Upper lobe of right lung (tissue), 1 donor: ENCODE data around the gene ZNF845. TPM values are rescaled to one million over a fixed set of nuclear protein-coding genes. Genes with fewer than 3 reads are reported as not detected.
"Not testable (repeated sequence)": the region's sequence is repeated elsewhere in the genome, so short reads cannot be mapped to it uniquely, and the experiment has no call there.

Experiments
- ATAC-seq: fragments of 200-7000 bp; cut with Tn5 transposase; one replicate; pipeline ENCODE4 v1.9.1; 2020; ENCODE audit warnings: mild to moderate bottlenecking, moderate library complexity
- DNase-seq: peaks from one replicate; pipeline ENCODE4 v3.0.0-alpha.2; 2020
- H3K27ac ChIP-seq: fragments of 200-600 bp; one replicate; pipeline ENCODE4 v1.8.0; 2022
- H3K27me3 ChIP-seq: fragments of 200-600 bp; one replicate; pipeline ENCODE4 v1.8.0; 2022; ENCODE audit warnings: mild to moderate bottlenecking
- H3K36me3 ChIP-seq: fragments of 200-600 bp; one replicate; pipeline ENCODE4 v1.8.0; 2022
- H3K4me1 ChIP-seq: fragments of 200-600 bp; one replicate; pipeline ENCODE4 v1.8.0; 2022
- H3K4me3 ChIP-seq: fragments of 200-600 bp; one replicate; pipeline ENCODE4 v1.8.0; 2022; ENCODE audit warnings: mild to moderate bottlenecking
- H3K9me3 ChIP-seq: fragments of 200-600 bp; one replicate; pipeline ENCODE4 v1.8.0; 2022
- intact Hi-C: fragments of 100-400 bp; cut with DNase I; formaldehyde crosslinking; loops from one replicate; pipeline ENCODE4 v1.11.0; 2022
- long read RNA-seq: library from polyadenylated mRNA; unstranded; transcript quantifications from one replicate; pipeline ENCODE4 v2.0.0, GENCODE V29; 2021
- total RNA-seq: library from RNA; stranded (reverse); fragmentation: NEBNext Ultra II Directional; extraction: Animal tissue kit (Norgen Biotek cat#: 25700); gene quantifications from one replicate; pipeline ENCODE4 v1.2.1, GENCODE V29; 2021
- TF ChIP-seq, protein P1 (sequence below): fragments of 200-600 bp; IDR thresholded peaks from one replicate; pipeline ENCODE4 v1.8.0; 2022; ENCODE audit warnings: antibody characterized with exemption
- donor health status: DM: no; HTN: yes; CAD: no; lungs with severe emphysema.

Gene ZNF845
- total RNA-seq = 7.8 TPM
- long read RNA-seq, full-length matches to known transcripts = 7 of 14 reads
- long read RNA-seq, partial matches to known transcripts = 5 of 14 reads
- long read RNA-seq, other reads (novel, unspliced or antisense) = 2 of 14 reads

DNA sequence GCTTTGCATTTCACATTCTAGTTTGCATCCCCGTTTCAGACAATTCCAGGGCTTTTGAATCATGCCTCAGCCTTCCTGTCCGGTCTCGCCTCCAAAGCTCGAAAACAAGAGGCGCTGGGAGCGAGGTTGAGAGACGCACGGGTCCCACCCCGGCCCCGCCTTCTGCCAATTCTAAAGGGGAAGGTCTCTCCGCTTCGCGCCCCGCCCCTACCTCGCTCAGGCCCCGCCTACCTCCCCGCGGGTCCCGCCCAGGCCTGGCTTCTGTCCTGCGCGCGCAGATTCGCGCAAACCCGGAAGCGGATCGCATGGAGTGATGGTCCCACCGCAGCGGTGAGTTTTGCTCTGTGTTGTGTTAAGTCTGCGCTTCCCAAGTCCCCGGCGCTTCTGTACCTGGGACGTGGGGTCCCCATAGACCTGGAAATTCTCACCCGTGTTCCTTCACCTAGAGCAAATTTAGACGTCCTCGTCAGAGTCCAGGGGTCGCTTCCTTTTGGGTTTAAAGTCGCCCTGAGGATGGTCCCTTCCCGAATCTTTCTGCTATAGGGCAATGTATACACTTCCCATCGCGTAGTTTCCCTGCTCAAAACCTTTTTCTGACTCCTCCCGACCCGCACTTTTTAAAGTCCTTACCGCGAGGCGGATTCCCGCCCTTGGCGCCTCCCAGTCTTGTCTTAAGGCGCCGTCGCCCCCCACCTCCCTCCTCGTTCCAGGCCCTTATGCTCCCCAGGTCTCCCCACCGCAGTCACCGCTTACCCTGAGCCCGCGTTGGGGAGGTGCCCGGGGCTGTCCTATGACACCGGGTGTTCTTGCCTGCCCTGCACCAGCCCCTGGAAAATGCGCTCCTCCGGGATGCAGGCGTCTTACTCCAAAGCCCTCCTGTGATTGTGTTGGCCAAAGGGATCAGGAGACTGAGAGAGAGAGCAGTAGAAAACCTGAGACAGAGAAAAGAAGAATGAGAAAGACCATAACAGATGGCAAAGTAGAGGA, at the start of gene ZNF845:
TSS of gene ZNF845 (plus strand) at position 287 of the 987 bp plus-strand sequence. CDS start 7,559 bp downstream, outside the sequence.
- no peaks in the 10 kb centered on the region for H3K9me3 ChIP-seq
- H3K27me3 ChIP-seq = no peaks in the 10 kb centered on the region
- intact Hi-C loops = no loop called here
- H3K36me3 ChIP-seq = no peaks in the 10 kb centered on the region
- DNase-seq (peak; percentile 96), ATAC-seq (peak; percentile 100)
- TF ChIP-seq, protein P1, sequence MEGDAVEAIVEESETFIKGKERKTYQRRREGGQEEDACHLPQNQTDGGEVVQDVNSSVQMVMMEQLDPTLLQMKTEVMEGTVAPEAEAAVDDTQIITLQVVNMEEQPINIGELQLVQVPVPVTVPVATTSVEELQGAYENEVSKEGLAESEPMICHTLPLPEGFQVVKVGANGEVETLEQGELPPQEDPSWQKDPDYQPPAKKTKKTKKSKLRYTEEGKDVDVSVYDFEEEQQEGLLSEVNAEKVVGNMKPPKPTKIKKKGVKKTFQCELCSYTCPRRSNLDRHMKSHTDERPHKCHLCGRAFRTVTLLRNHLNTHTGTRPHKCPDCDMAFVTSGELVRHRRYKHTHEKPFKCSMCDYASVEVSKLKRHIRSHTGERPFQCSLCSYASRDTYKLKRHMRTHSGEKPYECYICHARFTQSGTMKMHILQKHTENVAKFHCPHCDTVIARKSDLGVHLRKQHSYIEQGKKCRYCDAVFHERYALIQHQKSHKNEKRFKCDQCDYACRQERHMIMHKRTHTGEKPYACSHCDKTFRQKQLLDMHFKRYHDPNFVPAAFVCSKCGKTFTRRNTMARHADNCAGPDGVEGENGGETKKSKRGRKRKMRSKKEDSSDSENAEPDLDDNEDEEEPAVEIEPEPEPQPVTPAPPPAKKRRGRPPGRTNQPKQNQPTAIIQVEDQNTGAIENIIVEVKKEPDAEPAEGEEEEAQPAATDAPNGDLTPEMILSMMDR = no peak
- H3K27ac ChIP-seq = peak within 1 kb of the TSS; percentile 72
- peaks cover 3% of the 10 kb centered on the region for H3K4me1 ChIP-seq
- H3K4me3 ChIP-seq = peak within 1 kb of the TSS; percentile 76

DNA sequence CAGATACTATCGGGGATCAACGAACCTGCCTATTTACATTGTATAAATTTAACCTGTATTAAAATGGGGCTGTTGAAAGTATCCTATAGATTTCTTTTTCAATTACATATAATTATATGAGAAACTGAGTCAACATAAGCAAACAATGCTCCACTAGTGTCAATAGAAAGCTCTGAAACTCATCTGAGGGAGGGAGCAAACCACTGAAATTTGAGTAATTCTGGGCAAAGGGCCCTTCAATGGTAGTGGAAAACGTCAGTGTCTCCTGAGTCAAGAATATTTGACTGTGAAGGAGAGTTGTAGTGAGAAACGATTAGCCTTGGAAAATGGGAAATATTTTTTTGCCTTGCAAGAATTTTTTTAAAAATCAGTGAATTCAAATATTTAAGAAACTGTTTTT, 48.5 kb upstream of the ZNF845 start:
- DNase-seq = no peak
- Histone ChIP-seq H3K4me1 (no peaks in the 10 kb centered on the region), H3K36me3 (no peaks in the 10 kb centered on the region), H3K9me3 (no peaks in the 10 kb centered on the region), H3K27ac (no peak overlapping the region), H3K4me3 (no peak overlapping the region), H3K27me3 (no peaks in the 10 kb centered on the region)
- TF ChIP-seq, protein P1 = no peak
- no peak for ATAC-seq
- intact Hi-C loops = no loop called here

DNA sequence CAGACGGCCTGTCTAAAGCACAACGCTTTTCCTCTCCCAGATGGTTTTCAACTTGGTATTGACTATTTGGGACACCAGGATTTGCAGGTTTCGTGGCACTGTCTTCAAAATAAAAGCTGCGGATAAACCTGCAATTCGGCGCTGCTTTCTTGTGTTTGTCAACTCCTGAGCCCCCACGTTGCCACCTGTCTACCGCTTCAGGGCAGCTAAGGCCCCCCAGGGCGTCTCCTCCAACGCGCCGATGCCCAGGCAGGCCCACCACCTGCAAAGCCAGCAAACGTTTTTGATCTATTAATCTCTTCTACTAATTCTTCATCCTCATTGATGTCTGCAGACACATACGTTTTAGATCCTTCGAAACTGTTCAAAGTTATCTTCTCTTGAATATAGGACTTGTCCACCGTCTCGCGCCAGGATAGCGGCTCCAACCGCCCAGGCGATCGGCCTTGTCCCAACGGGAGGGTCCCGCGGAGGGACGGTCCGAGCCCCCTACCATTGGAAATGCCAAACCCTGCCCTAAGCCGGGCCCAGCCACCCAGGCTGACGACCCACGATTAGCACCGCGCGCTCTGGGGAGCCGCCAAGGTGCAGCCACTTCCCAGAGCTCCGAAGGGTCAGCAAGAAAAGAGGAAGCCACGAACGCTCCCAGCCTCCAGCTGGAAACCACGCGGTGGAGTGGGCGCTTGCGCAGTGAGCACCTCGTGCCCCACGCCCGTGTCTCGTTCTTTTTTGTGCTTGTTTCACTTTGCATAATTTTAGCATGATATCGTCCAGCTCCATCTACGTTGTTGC, 42.6 kb upstream of the ZNF845 start:
- TF ChIP-seq, protein P1 = no peak
- DNase-seq (no peak), ATAC-seq (no peak)
- intact Hi-C loops = no loop called here
- Histone ChIP-seq H3K27me3 (no peaks in the 10 kb centered on the region), H3K4me3 (no peak overlapping the region), H3K4me1 (no peaks in the 10 kb centered on the region), H3K36me3 (no peaks in the 10 kb centered on the region), H3K27ac (no peak overlapping the region), H3K9me3 (peaks cover 15% of the 10 kb centered on the region)

DNA sequence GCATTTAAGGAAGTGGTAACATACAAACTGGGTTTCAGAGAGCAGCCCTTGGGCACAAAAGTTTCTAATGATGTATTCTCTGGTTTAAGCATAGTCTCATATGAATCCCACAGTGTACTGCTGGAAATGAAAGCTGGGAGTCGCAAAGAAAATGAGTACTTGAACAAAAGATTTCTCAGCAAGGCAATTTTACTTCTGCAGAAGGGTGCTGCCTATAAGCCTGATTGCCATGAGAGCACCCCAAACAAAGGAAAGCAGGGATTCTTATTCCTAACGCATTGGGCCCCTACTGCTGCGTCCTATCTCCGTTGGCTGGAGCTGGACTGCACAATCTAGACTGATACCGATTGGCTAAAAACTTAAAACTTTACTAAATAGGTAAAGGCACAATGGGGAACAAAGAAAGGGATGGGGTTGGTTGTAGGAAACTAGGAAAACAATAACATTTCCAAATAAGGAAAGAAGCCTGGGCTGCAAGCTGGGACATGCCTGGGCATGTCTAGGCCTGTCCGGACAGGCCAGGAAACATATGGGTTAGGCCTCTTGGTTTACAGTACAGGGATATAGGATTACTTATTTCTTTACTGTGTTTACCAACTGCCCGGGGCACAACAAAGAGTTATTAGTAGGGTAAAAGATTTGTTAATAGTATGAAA, 38.6 kb upstream of the ZNF845 start:
- no peaks in the 10 kb centered on the region for H3K4me1 ChIP-seq
- no peak overlapping the region for H3K27ac ChIP-seq
- ATAC-seq (no peak), DNase-seq (no peak)
- H3K27me3 ChIP-seq = no peaks in the 10 kb centered on the region
- intact Hi-C loops = no loop called here
- peaks cover 15% of the 10 kb centered on the region for H3K9me3 ChIP-seq
- no peak overlapping the region for H3K4me3 ChIP-seq
- no peaks in the 10 kb centered on the region for H3K36me3 ChIP-seq
- TF ChIP-seq, protein P1 = no peak

DNA sequence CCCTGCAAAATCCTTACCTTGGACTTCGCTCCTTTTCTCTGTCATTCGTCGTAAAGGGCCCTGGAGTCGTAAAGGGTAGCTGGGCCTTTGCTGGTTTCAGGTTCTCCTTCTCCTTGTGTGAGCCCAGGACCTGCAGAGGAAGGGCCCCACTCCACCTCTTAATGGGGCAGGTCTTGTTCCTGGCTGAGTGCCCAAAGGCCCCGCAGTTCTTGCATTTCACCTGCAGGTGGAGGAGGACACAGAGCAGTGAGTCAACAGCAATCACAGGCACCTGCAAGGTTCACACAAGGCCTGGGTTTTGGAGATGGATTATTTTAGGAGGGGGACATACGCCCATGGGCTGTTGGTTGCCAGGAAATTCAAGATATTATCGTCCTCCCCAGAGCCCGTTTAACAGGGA, 32.2 kb upstream of the ZNF845 start:
- DNase-seq, intact Hi-C loops: not testable (repeated sequence)

More for the DNA sequence above, 32.2 kb upstream of the ZNF845 start:
- ATAC-seq, H3K27ac ChIP-seq, H3K36me3 ChIP-seq, H3K4me3 ChIP-seq, H3K27me3 ChIP-seq, H3K4me1 ChIP-seq, H3K9me3 ChIP-seq: not testable (repeated sequence)
